MM.1S (cell line): ENCODE measurements around the gene KIRREL3.

Experiments used
- DNase-seq: peaks from one replicate; pipeline ENCODE4 v3.0.0-alpha.2; 2015
- H2AFZ ChIP-seq: fragments of 300-600 bp; sonication (generic); 2 replicates; pipeline ENCODE4 v1.6.0; 2016; ENCODE audit warnings: antibody characterized with exemption, low read length
- H3F3A ChIP-seq: fragments of 300-600 bp; sonication (generic); 2 replicates; pipeline ENCODE4 v1.6.1; 2016; ENCODE audit warnings: mild to moderate bottlenecking, antibody characterized with exemption, low read length, moderate library complexity, mixed read lengths; ENCODE audit not compliant: insufficient read depth
- H3K27ac ChIP-seq: fragments of 300-600 bp; sonication (generic); 2 replicates; pipeline ENCODE4 v1.5.1; 2016; ENCODE audit warnings: mild to moderate bottlenecking, low read length
- H3K27me3 ChIP-seq: fragments of 300-600 bp; sonication (generic); replicated peaks from 2 replicates; pipeline ENCODE4 v1.6.0; 2016; ENCODE audit warnings: low read length; ENCODE audit not compliant: insufficient read depth
- H3K36me3 ChIP-seq: fragments of 300-600 bp; sonication (generic); replicated peaks from 2 replicates; pipeline ENCODE4 v1.6.1; 2016; ENCODE audit warnings: mild to moderate bottlenecking, low read length, mixed read lengths; ENCODE audit not compliant: insufficient read depth
- H3K4me1 ChIP-seq: fragments of 300-600 bp; sonication (generic); 2 replicates; pipeline ENCODE4 v1.6.1; 2016; ENCODE audit warnings: low read length, mixed read lengths
- H3K4me2 ChIP-seq: fragments of 300-600 bp; sonication (generic); 2 replicates; pipeline ENCODE4 v1.6.0; 2016; ENCODE audit warnings: low read depth, low read length
- H3K4me3 ChIP-seq: fragments of 300-600 bp; sonication (generic); 2 replicates; pipeline ENCODE4 v1.5.1; 2016; ENCODE audit warnings: low read length, mixed read lengths
- H3K79me2 ChIP-seq: fragments of 300-600 bp; sonication (generic); 2 replicates; pipeline ENCODE4 v1.6.1; 2016; ENCODE audit warnings: mixed run types, low read length, mixed read lengths
- H3K9ac ChIP-seq: fragments of 300-600 bp; sonication (generic); 2 replicates; pipeline ENCODE4 v1.6.1; 2016; ENCODE audit warnings: low read length, mixed read lengths
- H3K9me2 ChIP-seq: fragments of 300-600 bp; sonication (generic); replicated peaks from 2 replicates; pipeline ENCODE4 v1.6.1; 2016; ENCODE audit warnings: mild to moderate bottlenecking, low read length, mixed read lengths; ENCODE audit not compliant: insufficient read depth
- H3K9me3 ChIP-seq: fragments of 300-600 bp; sonication (generic); replicated peaks from 2 replicates; pipeline ENCODE4 v1.6.1; 2016; ENCODE audit warnings: mild to moderate bottlenecking, low read length, mixed read lengths; ENCODE audit not compliant: insufficient read depth
- H4K20me1 ChIP-seq: fragments of 300-600 bp; sonication (generic); 2 replicates; pipeline ENCODE4 v1.6.1; 2016; ENCODE audit warnings: mild to moderate bottlenecking, low read length, moderate library complexity, mixed read lengths; ENCODE audit not compliant: insufficient read depth
- CTCF ChIP-seq: fragments of 300-600 bp; sonication (generic); IDR thresholded peaks from 2 replicates; pipeline ENCODE4 v1.5.1; 2016; ENCODE audit warnings: antibody characterized with exemption, low read length, mixed read lengths
- EZH2 ChIP-seq: fragments of 300-600 bp; sonication (generic); optimal IDR thresholded peaks from 2 replicates; pipeline ENCODE3; 2017; ENCODE audit warnings: low read depth, mild to moderate bottlenecking, antibody characterized with exemption, low read length, mixed read lengths
- EZH2phosphoT487 ChIP-seq: fragments of 300-600 bp; sonication (generic); IDR thresholded peaks from 2 replicates; pipeline ENCODE4 v1.6.1; 2018; ENCODE audit warnings: antibody characterized with exemption, low read length

The KIRREL3 gene

GRCh38 chr11:126896025-126896424, 104.5 kb downstream of the KIRREL3 start:
- H3K9me2 ChIP-seq: no peaks in the 10 kb centered on the region
- no peaks in the 10 kb centered on the region for H3K36me3 ChIP-seq
- H3K9ac ChIP-seq: no peak overlapping the region
- H2AFZ ChIP-seq: no peak overlapping the region
- no peaks in the 10 kb centered on the region for H3K79me2 ChIP-seq
- no peaks in the 10 kb centered on the region for H3K9me3 ChIP-seq
- no peak for TF ChIP-seq CTCF
- TF ChIP-seq EZH2phosphoT487: no peak
- TF ChIP-seq EZH2: no peak
- DNase-seq: no peak
- no peak overlapping the region for H3K4me2 ChIP-seq
- H3K4me1 ChIP-seq: no peaks in the 10 kb centered on the region
- no peaks in the 10 kb centered on the region for H4K20me1 ChIP-seq
- no peaks in the 10 kb centered on the region for H3F3A ChIP-seq
- H3K27ac ChIP-seq: no peak overlapping the region
- H3K4me3 ChIP-seq: no peak overlapping the region
- H3K27me3 ChIP-seq: no peaks in the 10 kb centered on the region

GRCh38 chr11:126893796-126894195, 106.8 kb downstream of the KIRREL3 start:
- H3K27me3 ChIP-seq: no peaks in the 10 kb centered on the region
- no peaks in the 10 kb centered on the region for H3K36me3 ChIP-seq
- no peak overlapping the region for H3K4me2 ChIP-seq
- H2AFZ ChIP-seq: no peak overlapping the region
- H3K9ac ChIP-seq: no peak overlapping the region
- H3K4me1 ChIP-seq: no peaks in the 10 kb centered on the region
- no peak overlapping the region for H3K4me3 ChIP-seq
- no peaks in the 10 kb centered on the region for H3K79me2 ChIP-seq
- no peak for DNase-seq
- TF ChIP-seq CTCF: no peak
- TF ChIP-seq EZH2: no peak
- no peak for TF ChIP-seq EZH2phosphoT487
- H3F3A ChIP-seq: no peaks in the 10 kb centered on the region
- no peaks in the 10 kb centered on the region for H3K9me2 ChIP-seq
- H3K9me3 ChIP-seq: no peaks in the 10 kb centered on the region
- H3K27ac ChIP-seq: no peak overlapping the region
- H4K20me1 ChIP-seq: no peaks in the 10 kb centered on the region

GRCh38 chr11:126892756-126893155, 107.8 kb downstream of the KIRREL3 start:
- no peaks in the 10 kb centered on the region for H3K4me1 ChIP-seq

More at GRCh38 chr11:126892756-126893155, 107.8 kb downstream of the KIRREL3 start:
- no peaks in the 10 kb centered on the region for H3K9me2 ChIP-seq
- TF ChIP-seq CTCF (no peak), EZH2 (no peak), EZH2phosphoT487 (no peak)
- H3K36me3 ChIP-seq: no peaks in the 10 kb centered on the region
- no peaks in the 10 kb centered on the region for H3K79me2 ChIP-seq
- no peaks in the 10 kb centered on the region for H4K20me1 ChIP-seq
- no peaks in the 10 kb centered on the region for H3F3A ChIP-seq
- no peaks in the 10 kb centered on the region for H3K27me3 ChIP-seq
- no peak overlapping the region for H3K4me2 ChIP-seq
- no peak overlapping the region for H3K9ac ChIP-seq
- H3K4me3 ChIP-seq: no peak overlapping the region
- H3K9me3 ChIP-seq: no peaks in the 10 kb centered on the region
- H2AFZ ChIP-seq: no peak overlapping the region
- H3K27ac ChIP-seq: no peak overlapping the region
- no peak for DNase-seq
